Measurements from ENCODE around the gene PRKG1.

- no peak for TF ChIP-seq CTCF (IDR thresholded peaks at IDR 0.05; ENCODE audit: low read depth, low read length)
- TF ChIP-seq EZH2phosphoT487 (IDR thresholded peaks at IDR 0.05; ENCODE audit: low read depth) = no peak
Measured at GRCh38 chr10:52334595-52334994, 1260.3 kb downstream of the PRKG1 start.

Data from OCI-LY3 (cell line).